HG02981 (cell line): ENCODE data around the gene GRK5.
"Not testable (repeated sequence)": the region's sequence is repeated elsewhere in the genome, so short reads cannot be mapped to it uniquely, and the experiment has no call there.

Experiments used
- ATAC-seq: cut with Tn5 transposase; IDR thresholded peaks from one replicate; pipeline ENCODE4 v1.9.1; 2021; ENCODE audit warnings: mild to moderate bottlenecking, moderate library complexity; ENCODE audit not compliant: unreplicated experiment

GRK5 gene

DNA sequence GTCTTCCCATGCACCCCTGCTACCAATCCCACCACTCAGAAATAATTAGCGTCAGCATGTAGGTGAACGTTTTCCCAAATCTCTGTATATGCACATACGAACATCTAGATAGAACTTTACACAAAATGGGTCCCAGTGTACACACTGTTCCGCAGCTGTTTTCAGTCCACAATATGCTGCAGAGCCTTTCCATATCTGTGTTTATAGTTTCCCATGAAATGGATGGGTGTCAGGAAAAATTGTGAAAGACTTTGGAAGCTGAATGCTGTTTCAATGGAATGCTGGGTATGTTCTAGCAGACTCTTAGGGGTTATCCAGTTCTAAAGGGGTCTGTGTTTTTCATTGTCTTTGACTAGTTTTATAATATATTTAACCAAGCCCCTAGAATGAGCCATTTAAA is 13.8 kb downstream of the GRK5 start:
- ATAC-seq = no peak

DNA sequence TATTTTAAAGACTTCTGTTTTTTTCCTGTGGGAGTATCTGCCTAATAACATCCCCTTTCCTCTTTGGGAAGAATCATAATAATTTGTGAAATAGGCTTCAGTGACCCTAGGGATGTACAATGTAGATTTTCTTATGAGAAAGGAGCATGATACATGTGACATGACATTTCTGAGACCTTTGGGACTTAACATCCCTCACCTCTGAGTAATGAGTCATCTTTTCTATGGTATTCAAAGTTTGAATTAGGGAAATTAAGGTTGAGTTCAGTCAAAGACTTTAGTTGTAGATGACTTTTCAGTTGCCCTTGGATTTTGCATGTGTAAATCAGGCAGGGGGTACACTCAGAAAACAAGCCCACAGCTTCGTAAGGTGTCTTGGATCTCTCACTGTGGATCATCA is 14.3 kb downstream of the GRK5 start:
- ATAC-seq = no peak

DNA sequence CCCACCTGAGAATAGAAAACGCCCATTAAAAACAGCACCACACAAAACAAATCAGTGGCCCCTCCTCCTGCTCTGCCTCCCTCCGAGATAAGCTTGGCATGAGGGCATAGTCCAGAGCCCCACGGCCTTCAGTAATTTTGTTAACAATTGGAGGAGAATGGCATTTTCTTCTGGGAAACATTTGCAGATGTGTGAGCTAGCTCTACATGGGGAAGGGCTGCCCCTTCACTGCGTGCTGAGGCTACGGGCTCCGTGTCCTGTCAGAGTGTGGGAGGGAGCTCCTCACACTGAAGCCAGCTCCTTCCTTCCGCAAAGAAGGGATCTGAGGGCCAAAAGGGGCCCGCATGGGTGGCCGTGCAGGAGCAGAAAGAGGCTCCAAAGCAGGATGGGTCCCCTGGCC is 15.2 kb downstream of the GRK5 start:
- no peak for ATAC-seq

- ATAC-seq = no peak
These were observed 15.6 kb downstream of the GRK5 start for GRCh38 chr10:119222966-119223386.

DNA sequence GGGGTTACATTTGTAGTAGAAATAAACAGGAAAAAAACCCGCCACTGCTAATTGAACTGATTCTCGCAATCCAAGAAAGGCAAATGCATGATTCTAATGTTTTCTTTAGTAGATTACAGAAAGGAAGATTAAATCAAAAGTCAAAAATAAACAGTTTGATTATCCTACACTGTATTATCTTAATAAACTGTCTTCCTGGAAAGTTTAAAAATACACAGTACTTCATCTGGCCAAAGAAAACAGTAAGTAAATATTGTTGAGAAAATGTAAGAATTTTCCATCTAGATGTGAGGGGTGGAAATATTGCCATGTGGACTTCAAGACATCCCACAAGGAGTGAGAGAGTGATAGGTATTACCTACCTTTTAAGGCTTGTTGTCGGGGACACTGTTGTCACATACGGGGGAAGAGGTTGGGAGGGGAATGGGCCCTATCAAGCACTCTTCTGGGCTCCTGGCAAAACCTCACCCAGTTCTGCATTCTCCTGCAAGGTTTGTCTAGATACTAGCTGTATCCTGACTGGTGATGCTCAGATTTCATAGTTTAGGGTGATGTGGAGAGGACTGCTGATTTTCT is 17.8 kb downstream of the GRK5 start:
- ATAC-seq = no peak

GRCh38 chr10:119227825-119228224 is 20.5 kb downstream of the GRK5 start:
- ATAC-seq = no peak

- ATAC-seq = no peak
These were observed 24.3 kb downstream of the GRK5 start for GRCh38 chr10:119231654-119232053.

- ATAC-seq = not testable (repeated sequence)
These were observed 25.1 kb downstream of the GRK5 start for GRCh38 chr10:119232439-119232838.

DNA sequence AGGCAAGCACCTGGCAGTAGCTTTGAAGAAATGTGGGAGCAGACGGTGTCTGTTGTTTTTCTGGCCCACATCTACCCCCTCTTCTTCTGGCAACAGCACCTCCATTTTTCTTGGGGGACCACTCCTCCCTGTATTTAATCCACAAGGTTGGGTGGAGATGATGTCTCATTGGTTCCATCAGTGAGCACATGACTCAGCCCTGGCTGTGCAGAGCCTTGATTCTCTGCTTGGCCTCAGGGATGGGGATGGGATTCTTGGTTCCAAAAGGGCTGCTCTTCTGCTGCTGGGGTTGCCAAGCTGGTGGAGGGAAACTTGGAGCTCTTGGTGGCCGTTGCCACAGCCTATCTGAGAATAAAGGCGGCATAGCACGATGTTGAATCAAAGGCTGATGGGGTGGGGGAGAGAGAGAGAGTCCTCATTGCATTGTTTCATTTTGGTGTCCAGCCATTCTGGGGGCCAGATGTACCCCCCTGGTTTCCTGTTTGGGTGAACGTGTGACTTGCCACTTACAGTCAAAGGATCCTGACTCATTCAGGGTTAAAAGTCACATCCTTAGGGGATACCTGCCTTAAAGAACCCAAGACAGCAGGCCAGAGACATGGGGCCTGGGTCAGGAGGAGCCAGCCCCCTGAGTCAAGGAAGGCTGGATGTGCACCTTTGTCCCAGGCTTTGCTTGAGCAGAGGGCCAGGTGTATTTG is 25.9 kb downstream of the GRK5 start:
- ATAC-seq = no peak

GRCh38 chr10:119233821-119234220 is 26.4 kb downstream of the GRK5 start:
- ATAC-seq = no peak

DNA sequence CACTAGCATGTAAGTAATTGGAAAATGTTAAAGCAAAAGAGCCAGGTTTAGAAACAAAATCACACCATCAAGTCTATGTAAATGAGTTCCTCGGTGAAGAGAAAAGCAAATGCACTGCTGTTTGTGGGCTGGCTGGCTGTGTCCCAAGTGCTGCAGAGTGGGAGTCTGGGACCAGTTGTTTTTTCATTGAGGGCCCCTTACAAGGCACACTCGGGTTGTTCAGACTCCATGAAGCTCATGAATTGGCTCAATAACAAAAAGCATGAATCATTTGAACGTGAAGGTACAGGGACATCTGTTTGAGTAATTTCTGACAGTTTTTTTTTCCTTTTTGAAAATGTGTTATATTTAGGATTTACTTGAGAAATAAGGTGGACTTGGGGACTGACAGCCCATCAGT is 28.0 kb downstream of the GRK5 start:
- no peak for ATAC-seq

GRCh38 chr10:119237722-119238436 is 30.5 kb downstream of the GRK5 start:
- no peak for ATAC-seq

- no peak for ATAC-seq
These were observed 31.2 kb downstream of the GRK5 start for GRCh38 chr10:119238577-119238976.

DNA sequence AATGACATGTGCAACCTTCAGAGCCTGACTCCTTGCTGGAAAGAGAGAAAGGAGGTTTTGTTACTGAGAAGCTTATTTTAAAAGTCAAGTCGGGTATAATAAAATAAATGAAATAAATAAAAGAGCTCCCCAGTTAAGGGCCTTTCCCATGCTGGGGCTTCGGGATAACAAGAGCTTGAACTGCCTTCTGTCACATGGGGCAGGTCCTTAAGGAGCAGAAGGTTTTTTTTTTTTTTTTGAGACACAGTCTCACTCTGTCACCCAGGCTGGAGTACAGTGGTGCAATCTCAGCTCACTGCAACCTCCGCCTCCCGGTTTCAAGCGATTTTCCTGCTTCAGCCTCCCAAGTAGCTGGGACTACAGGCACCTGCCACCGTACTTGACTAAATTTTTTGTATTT is 31.6 kb downstream of the GRK5 start:
- ATAC-seq = not testable (repeated sequence)

GRCh38 chr10:119239630-119240029 is 32.3 kb downstream of the GRK5 start:
- not testable (repeated sequence) for ATAC-seq

DNA sequence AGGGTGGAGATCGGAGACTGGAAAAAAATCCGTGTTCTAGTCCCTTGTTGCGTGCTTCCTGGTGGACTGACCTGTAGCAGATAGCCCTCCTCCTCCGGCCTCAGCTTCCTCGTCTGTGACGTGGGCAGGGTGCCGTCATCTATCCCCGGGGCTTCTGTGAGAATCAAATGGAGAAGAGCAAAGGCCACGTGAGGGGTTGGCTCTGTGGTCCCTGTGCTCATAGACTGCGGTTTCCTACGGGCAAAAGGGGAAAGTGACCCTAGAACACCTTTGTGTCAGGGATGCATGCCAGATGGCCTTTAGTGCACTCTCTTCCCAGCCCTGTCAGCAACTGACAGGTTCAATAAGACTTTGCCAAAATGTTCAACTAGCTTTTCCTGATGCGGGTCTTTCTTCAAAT is 33.7 kb downstream of the GRK5 start:
- ATAC-seq = no peak

DNA sequence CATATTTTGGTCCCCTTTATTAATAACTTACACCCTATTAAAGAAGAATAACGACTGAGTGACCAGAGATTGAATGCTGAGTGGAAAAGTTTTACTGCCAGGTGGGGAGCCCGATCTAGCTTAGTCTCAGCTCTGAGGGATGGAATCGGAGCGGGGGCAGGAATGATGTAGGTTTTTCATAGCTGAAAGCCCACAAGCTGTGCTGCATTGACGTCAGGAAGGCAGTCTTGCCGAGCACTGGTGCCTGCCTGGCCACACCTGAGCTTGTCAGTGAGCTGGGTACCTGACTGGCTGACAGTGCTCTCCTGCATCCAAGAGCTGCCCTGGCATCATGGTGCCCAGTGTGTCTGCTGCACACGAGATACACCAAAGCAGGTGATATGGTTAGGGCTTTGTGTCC is 34.8 kb downstream of the GRK5 start:
- ATAC-seq = no peak

DNA sequence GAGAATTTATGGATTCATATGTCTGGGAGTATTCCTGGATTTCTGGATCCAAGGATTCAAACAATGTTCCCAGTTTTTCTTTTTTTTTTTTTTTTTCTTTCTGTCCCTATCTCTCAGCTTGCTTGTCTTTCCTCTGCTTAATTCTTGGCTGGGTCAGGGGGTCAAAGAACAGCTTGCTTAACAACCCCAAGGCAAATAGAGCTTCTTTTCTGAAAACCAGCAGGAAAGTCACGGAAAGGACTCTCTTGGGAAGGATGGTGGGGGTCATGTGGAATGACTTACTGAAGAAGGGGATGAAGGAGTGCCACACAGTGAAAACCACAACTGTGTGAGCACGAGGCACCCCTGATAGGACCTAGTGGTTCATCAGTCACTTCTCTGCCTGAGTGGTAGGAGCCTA is 36.1 kb downstream of the GRK5 start:
- ATAC-seq = no peak

DNA sequence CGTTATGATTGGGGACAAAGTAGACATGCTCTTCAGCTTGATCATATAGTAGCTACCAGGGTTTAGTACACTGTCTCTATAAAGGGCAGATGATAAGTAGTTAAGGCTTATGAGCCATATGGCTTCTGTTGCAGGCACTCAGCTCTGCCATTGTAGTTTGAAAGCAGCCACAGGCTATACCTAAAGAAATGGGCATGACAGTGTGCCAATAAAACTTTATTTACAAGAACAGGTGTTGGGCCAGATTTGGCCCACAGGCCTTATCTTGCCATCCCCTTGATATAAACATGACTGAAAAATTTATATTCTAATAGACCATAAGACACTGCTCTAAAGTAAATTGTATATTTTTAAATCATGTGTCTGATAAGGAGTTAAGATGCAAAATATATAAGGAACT is 36.6 kb downstream of the GRK5 start:
- no peak for ATAC-seq

DNA sequence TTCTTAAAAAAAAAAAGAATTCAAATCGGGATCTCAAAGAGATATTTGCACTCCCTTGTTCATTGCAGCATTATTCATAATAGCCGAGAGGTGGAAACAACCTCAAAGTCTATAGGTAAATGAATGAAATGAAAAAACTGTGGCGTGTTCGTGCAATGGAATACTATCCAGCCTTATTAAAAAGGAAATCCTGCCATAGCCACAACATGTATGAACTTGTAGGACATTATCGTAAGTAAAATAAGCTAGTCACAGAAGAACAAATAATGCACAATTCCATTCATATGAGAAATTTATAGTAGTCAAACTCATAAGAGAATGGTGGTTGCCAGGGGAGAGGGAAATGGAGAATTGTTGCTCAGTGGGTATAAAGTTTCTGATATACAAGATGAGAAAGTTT is 37.9 kb downstream of the GRK5 start:
- no peak for ATAC-seq

- ATAC-seq = no peak
These were observed 39.6 kb downstream of the GRK5 start for GRCh38 chr10:119246862-119247549.

- ATAC-seq = no peak
These were observed 40.2 kb downstream of the GRK5 start for GRCh38 chr10:119247550-119247894.
